Mesenchymal stem cell (in vitro differentiated cells and primary cell): ENCODE results near the gene LMO1.

ENCODE experiments used
- DNase-seq: peaks from one replicate; pipeline ENCODE4 v3.0.0-alpha.2; 2013
- H2AFZ ChIP-seq: one replicate; pipeline ENCODE4 v1.6.1; 2013; ENCODE audit warnings: low read depth, mild to moderate bottlenecking, control low read depth, inconsistent platforms, low read length, moderate library complexity
- H2AK5ac ChIP-seq: 2 replicates; pipeline ENCODE4 v1.6.1; 2013; ENCODE audit warnings: low read length, moderate library complexity, mild to moderate bottlenecking, inconsistent platforms; ENCODE audit not compliant: severe bottlenecking
- H2BK120ac ChIP-seq: one replicate; pipeline ENCODE4 v1.6.1; 2013; ENCODE audit warnings: low read depth, mild to moderate bottlenecking, inconsistent platforms, low read length, moderate library complexity
- H2BK12ac ChIP-seq, 2 experiments: one replicate each; pipeline ENCODE4 v1.6.1; 2013; ENCODE audit warnings: inconsistent platforms in 2 of 2, low read length in 2 of 2, mild to moderate bottlenecking in 2 of 2, moderate library complexity in 2 of 2, control low read depth in 1 of 2
- H2BK15ac ChIP-seq: one replicate; pipeline ENCODE4 v1.6.1; 2013; ENCODE audit warnings: mild to moderate bottlenecking, low read depth, inconsistent platforms; ENCODE audit not compliant: poor library complexity, severe bottlenecking
- H2BK5ac ChIP-seq: 2 replicates; pipeline ENCODE4 v1.6.1; 2013; ENCODE audit warnings: low read depth, mild to moderate bottlenecking, low read length, control low read depth, inconsistent platforms; ENCODE audit not compliant: poor library complexity, severe bottlenecking
- H3K14ac ChIP-seq, 2 experiments: one replicate each; pipeline ENCODE4 v1.6.1; 2013; ENCODE audit warnings: inconsistent platforms in 2 of 2, low read length in 2 of 2, control low read depth in 1 of 2, mild to moderate bottlenecking in 1 of 2, moderate library complexity in 1 of 2
- H3K18ac ChIP-seq, 2 experiments: one replicate each; pipeline ENCODE4 v1.6.1; 2013; ENCODE audit warnings: inconsistent platforms in 2 of 2, low read length in 2 of 2, control low read depth in 1 of 2, low read depth in 1 of 2, mild to moderate bottlenecking in 1 of 2
- H3K23ac ChIP-seq, 2 experiments: one replicate each; pipeline ENCODE4 v1.6.1; 2013; ENCODE audit warnings: inconsistent platforms in 2 of 2, low read length in 2 of 2, mild to moderate bottlenecking in 2 of 2, moderate library complexity in 2 of 2, control low read depth in 1 of 2
- H3K27ac ChIP-seq: 2 replicates; pipeline ENCODE4 v1.5.1; 2013; ENCODE audit warnings: mild to moderate bottlenecking, moderate library complexity, low read length, control low read depth, inconsistent platforms; ENCODE audit not compliant: poor library complexity, severe bottlenecking
- H3K27me3 ChIP-seq, 2 experiments: 2 replicates each; pipeline versions ENCODE4 v1.6.1 to v1.7.0; 2013; ENCODE audit warnings: low read length in 2 of 2, mild to moderate bottlenecking in 2 of 2, moderate library complexity in 2 of 2, control low read depth in 1 of 2, inconsistent platforms in 1 of 2; ENCODE audit not compliant: control insufficient read depth in 1 of 2, insufficient read depth in 1 of 2
- H3K36me3 ChIP-seq, 2 experiments: 2 replicates each; pipeline versions ENCODE4 v1.6.1 to v1.7.0; 2013; ENCODE audit warnings: low read length in 2 of 2, control low read depth in 1 of 2, inconsistent platforms in 1 of 2, low read depth in 1 of 2, mild to moderate bottlenecking in 1 of 2; ENCODE audit not compliant: insufficient read depth in 2 of 2, control insufficient read depth in 1 of 2
- H3K4ac ChIP-seq, 2 experiments: one replicate each; pipeline ENCODE4 v1.6.1; 2013; ENCODE audit warnings: inconsistent platforms in 2 of 2, low read length in 2 of 2, mild to moderate bottlenecking in 2 of 2, moderate library complexity in 2 of 2, control low read depth in 1 of 2, low read depth in 1 of 2
- H3K4me1 ChIP-seq: 2 replicates; pipeline ENCODE4 v1.6.1; 2013; ENCODE audit warnings: low read depth, low read length, control low read depth; ENCODE audit not compliant: control insufficient read depth, insufficient read depth
- H3K4me2 ChIP-seq: 2 replicates; pipeline ENCODE4 v1.6.1; 2013; ENCODE audit warnings: low read length, mild to moderate bottlenecking, inconsistent platforms; ENCODE audit not compliant: poor library complexity, severe bottlenecking
- H3K4me3 ChIP-seq, 2 experiments: 2 replicates each; pipeline versions ENCODE4 v1.5.1 to v1.7.0; 2013; ENCODE audit warnings: low read length in 2 of 2, mild to moderate bottlenecking in 2 of 2, control low read depth in 1 of 2, low read depth in 1 of 2; ENCODE audit not compliant: insufficient read depth in 1 of 2
- H3K79me1 ChIP-seq: replicated peaks from 2 replicates; pipeline ENCODE4 v1.6.1; 2013; ENCODE audit warnings: mild to moderate bottlenecking, control low read depth, low read length, inconsistent platforms; ENCODE audit not compliant: poor library complexity, severe bottlenecking
- H3K9ac ChIP-seq: 2 replicates; pipeline ENCODE4 v1.7.0; 2013; ENCODE audit warnings: mild to moderate bottlenecking, low read length, moderate library complexity
- H3K9me3 ChIP-seq: 2 replicates; pipeline ENCODE4 v1.7.0; 2013; ENCODE audit warnings: mild to moderate bottlenecking, low read length; ENCODE audit not compliant: control insufficient read depth
- H4K8ac ChIP-seq: one replicate; pipeline ENCODE4 v1.6.1; 2013; ENCODE audit warnings: inconsistent platforms, mild to moderate bottlenecking, low read length, moderate library complexity
- H4K91ac ChIP-seq: one replicate; pipeline ENCODE4 v1.6.1; 2013; ENCODE audit warnings: mild to moderate bottlenecking, low read length, inconsistent platforms
- WGBS: methylation state at CpG from one replicate; pipeline ENCODE4 v1.1.7; 2013; ENCODE audit warnings: mixed read lengths; 5-methylcytosine and 5-hydroxymethylcytosine counted together

The LMO1 gene

GRCh38 chr11:8201644-8202365, 61.9 kb downstream of the LMO1 start:
- Histone ChIP-seq H2BK120ac (no peak overlapping the region), H3K9me3 (no peaks in the 10 kb centered on the region), H3K4me3 (no peak overlapping the region), H3K36me3 (no peaks in the 10 kb centered on the region), H3K14ac (no peak overlapping the region), H3K4me1 (no peaks in the 10 kb centered on the region), H2AK5ac (no peak overlapping the region), H3K79me1 (no peaks in the 10 kb centered on the region), H2BK12ac (no peak overlapping the region), H3K23ac (no peak overlapping the region), H3K18ac (no peak overlapping the region), H3K27ac (no peak overlapping the region), H4K8ac (no peak overlapping the region), H3K4me2 (no peak overlapping the region), H2BK15ac (no peak overlapping the region), H3K27me3 (peaks cover 26 to 78% of the 10 kb centered on the region in 2 experiments), H3K9ac (no peak overlapping the region), H2BK5ac (no peak overlapping the region), H3K4ac (no peak overlapping the region), H4K91ac (no peak overlapping the region), H2AFZ (no peak overlapping the region)
- DNase-seq, result no peak
- 70% methylated on average over 4 of the region's 4 CpGs for WGBS

- Histone ChIP-seq H2BK120ac (no peak overlapping the region), H3K4me1 (no peaks in the 10 kb centered on the region), H3K14ac (no peak overlapping the region), H3K36me3 (no peaks in the 10 kb centered on the region), H2BK12ac (no peak overlapping the region), H4K8ac (no peak overlapping the region), H4K91ac (no peak overlapping the region), H3K9me3 (peaks cover 2% of the 10 kb centered on the region), H3K23ac (no peak overlapping the region), H3K27ac (no peak overlapping the region), H3K9ac (no peak overlapping the region), H2BK5ac (no peak overlapping the region), H3K27me3 (peaks cover 39 to 79% of the 10 kb centered on the region in 2 experiments), H3K18ac (no peak overlapping the region), H3K4ac (no peak overlapping the region), H3K4me2 (no peak overlapping the region), H2AFZ (no peak overlapping the region), H3K79me1 (no peaks in the 10 kb centered on the region), H2AK5ac (no peak overlapping the region), H2BK15ac (no peak overlapping the region), H3K4me3 (no peak overlapping the region)
- 100% methylated on average over 1 of the region's 2 CpGs for WGBS
- no peak for DNase-seq
These were observed 64.0 kb downstream of the LMO1 start for GRCh38 chr11:8199676-8200075.

GRCh38 chr11:8196749-8197148, 66.9 kb downstream of the LMO1 start:
- Histone ChIP-seq H3K4ac (no peak overlapping the region), H3K14ac (no peak overlapping the region), H3K27me3 (peaks cover 46 to 82% of the 10 kb centered on the region in 2 experiments), H2BK120ac (no peak overlapping the region), H3K27ac (no peak overlapping the region), H3K36me3 (no peaks in the 10 kb centered on the region), H2AFZ (no peak overlapping the region), H2BK12ac (no peak overlapping the region), H3K9me3 (peaks cover 2% of the 10 kb centered on the region), H3K23ac (no peak overlapping the region), H4K91ac (no peak overlapping the region), H2BK5ac (no peak overlapping the region), H3K4me1 (no peaks in the 10 kb centered on the region), H3K18ac (no peak overlapping the region), H3K9ac (no peak overlapping the region), H3K4me3 (no peak overlapping the region), H3K79me1 (no peaks in the 10 kb centered on the region), H3K4me2 (no peak overlapping the region), H2AK5ac (no peak overlapping the region), H4K8ac (no peak overlapping the region), H2BK15ac (no peak overlapping the region)
- no peak for DNase-seq

GRCh38 chr11:8194956-8195355, 68.7 kb downstream of the LMO1 start:
- no peak overlapping the region for H3K27ac ChIP-seq
- no peaks in the 10 kb centered on the region for H3K79me1 ChIP-seq
- H3K4me2 ChIP-seq, result no peak overlapping the region
- H2AFZ ChIP-seq, result no peak overlapping the region
- H3K9me3 ChIP-seq, result peaks cover 2% of the 10 kb centered on the region
- H2AK5ac ChIP-seq, result no peak overlapping the region
- no peak overlapping the region for H3K18ac ChIP-seq
- H2BK5ac ChIP-seq, result no peak overlapping the region
- 76% methylated on average over 4 of the region's 4 CpGs for WGBS
- H2BK120ac ChIP-seq, result no peak overlapping the region
- H3K36me3 ChIP-seq, result no peaks in the 10 kb centered on the region
- no peak overlapping the region for H4K8ac ChIP-seq
- no peak overlapping the region for H3K23ac ChIP-seq
- H2BK15ac ChIP-seq, result no peak overlapping the region
- no peaks in the 10 kb centered on the region for H3K4me1 ChIP-seq
- no peak overlapping the region for H3K4ac ChIP-seq
- DNase-seq, result no peak
- H3K9ac ChIP-seq, result no peak overlapping the region
- H3K4me3 ChIP-seq, result no peak overlapping the region
- H3K14ac ChIP-seq, result no peak overlapping the region
- no peak overlapping the region for H2BK12ac ChIP-seq
- H4K91ac ChIP-seq, result no peak overlapping the region
- peaks cover 53 to 88% of the 10 kb centered on the region in 2 experiments for H3K27me3 ChIP-seq
